Amniotic epithelial cell (primary cell): ENCODE results near the gene KLF5.
A peak's percentile ranks its signal among the peaks of the same experiment; 100 is the strongest.
"Not testable (repeated sequence)": the region's sequence is repeated elsewhere in the genome, so short reads cannot be mapped to it uniquely, and the experiment has no call there.

ENCODE experiments used
- DNase-seq: peaks from one replicate; pipeline ENCODE4 v3.0.0-alpha.2; 2010; ENCODE audit warnings: low read depth

KLF5 gene

GRCh38 chr13:73088332-73088935 lies 29.6 kb downstream of the KLF5 start:
- DNase-seq: no peak

- DNase-seq: no peak
Measured at GRCh38 chr13:73089213-73089612, 30.4 kb downstream of the KLF5 start.

GRCh38 chr13:73090116-73090822 lies 31.5 kb downstream of the KLF5 start:
- DNase-seq: peak; percentile 79

GRCh38 chr13:73090823-73091187 lies 32.0 kb downstream of the KLF5 start:
- DNase-seq: no peak

- no peak for DNase-seq
Measured at GRCh38 chr13:73092829-73093228, 34.0 kb downstream of the KLF5 start.

GRCh38 chr13:73096173-73096572 lies 37.4 kb downstream of the KLF5 start:
- no peak for DNase-seq

- DNase-seq: no peak
Measured at GRCh38 chr13:73096638-73097037, 37.8 kb downstream of the KLF5 start.

- DNase-seq: not testable (repeated sequence)
Measured at GRCh38 chr13:73100781-73101180, 42.0 kb downstream of the KLF5 start.

GRCh38 chr13:73101351-73102007 lies 42.7 kb downstream of the KLF5 start:
- no peak for DNase-seq

GRCh38 chr13:73103238-73103637 lies 44.4 kb downstream of the KLF5 start:
- DNase-seq: no peak

GRCh38 chr13:73106513-73107178 lies 47.8 kb downstream of the KLF5 start:
- DNase-seq: no peak

- no peak for DNase-seq
Measured at GRCh38 chr13:73107481-73107880, 48.7 kb downstream of the KLF5 start.

GRCh38 chr13:73107970-73108369 lies 49.2 kb downstream of the KLF5 start:
- DNase-seq: no peak

- DNase-seq: no peak
Measured at GRCh38 chr13:73109288-73109899, 50.6 kb downstream of the KLF5 start.

GRCh38 chr13:73109969-73110368 lies 51.2 kb downstream of the KLF5 start:
- DNase-seq: no peak

GRCh38 chr13:73110814-73111213 lies 52.0 kb downstream of the KLF5 start:
- DNase-seq: no peak

- no peak for DNase-seq
Measured at GRCh38 chr13:73111331-73111730, 52.5 kb downstream of the KLF5 start.

GRCh38 chr13:73119612-73120011 lies 60.8 kb downstream of the KLF5 start:
- no peak for DNase-seq
